Dermis microvascular lymphatic vessel endothelial cell (primary cell): ENCODE results near the gene TNNT3. TPM values are rescaled to one million over a fixed set of nuclear protein-coding genes. Genes with fewer than 3 reads are reported as not detected.

Experiments used
- total RNA-seq: library from RNA; depleted of rRNA; stranded (reverse); fragments of >200 nt; gene quantifications from 2 replicates; pipeline ENCODE4 v1.2.1, GENCODE V29; 2014

TNNT3 gene
- total RNA-seq, 1 donor from 2014 or later, result not detected

Other genes starting within 250 kb of the TNNT3 start
- 0.13 and 0.25 TPM in 2 replicates for gene KRTAP5-6, start 222.5 kb upstream of the TNNT3 start, total RNA-seq
- 0.39 and 1.3 TPM in 2 replicates for gene IFITM10, start 169.1 kb upstream of the TNNT3 start, total RNA-seq
- gene CTSD, start 155.8 kb upstream of the TNNT3 start, total RNA-seq, result 105 and 909 TPM in 2 replicates
- under 0.01 and 0.13 TPM in 2 replicates for gene SYT8, start 84.7 kb upstream of the TNNT3 start, total RNA-seq
- not detected in 2 replicates for gene TNNI2, start 80.7 kb upstream of the TNNT3 start, total RNA-seq
- under 0.01 TPM in 2 replicates for gene LSP1, start 66.6 kb upstream of the TNNT3 start, total RNA-seq
- not detected in 2 replicates for gene PRR33, start 27.8 kb upstream of the TNNT3 start, total RNA-seq
- 48.3 and 94.5 TPM in 2 replicates for gene MRPL23, start 27.6 kb downstream of the TNNT3 start, total RNA-seq
- 5.5 and 162 TPM in 2 replicates for gene H19, start 78.1 kb downstream of the TNNT3 start, total RNA-seq
- gene IGF2, start 219.7 kb downstream of the TNNT3 start, total RNA-seq, result 1.9 and 22.0 TPM in 2 replicates
- gene INS, start 241.5 kb downstream of the TNNT3 start, total RNA-seq, result not detected in 2 replicates